DOHH2 (cell line): ENCODE data around the gene CA9.
A peak's percentile ranks its signal among the peaks of the same experiment; 100 is the strongest.

Source experiments
- H3F3A ChIP-seq: fragments of 200-600 bp; sonication (generic), shearing (Covaris generic); 2 replicates; pipeline ENCODE4 v1.6.0; 2016; ENCODE audit warnings: antibody characterized with exemption, mild to moderate bottlenecking; ENCODE audit not compliant: control insufficient read depth, insufficient read depth
- H3K27ac ChIP-seq: fragments of 200-600 bp; sonication (generic); 2 replicates; pipeline ENCODE4 v1.5.1; 2014; ENCODE audit warnings: low read depth, mild to moderate bottlenecking, low read length, moderate library complexity
- H3K27me3 ChIP-seq: fragments of 200-600 bp; sonication (generic); 2 replicates; pipeline ENCODE4 v1.6.1; 2014; ENCODE audit warnings: mild to moderate bottlenecking, low read length, mixed read lengths; ENCODE audit not compliant: control insufficient read depth
- H3K36me3 ChIP-seq: fragments of 200-600 bp; sonication (generic); 2 replicates; pipeline ENCODE4 v1.6.1; 2014; ENCODE audit warnings: mild to moderate bottlenecking, low read length, moderate library complexity, mixed read lengths; ENCODE audit not compliant: control insufficient read depth
- H3K4me1 ChIP-seq: fragments of 200-600 bp; sonication (generic); 2 replicates; pipeline ENCODE4 v1.6.1; 2014; ENCODE audit warnings: mild to moderate bottlenecking, low read length, mixed read lengths; ENCODE audit not compliant: control insufficient read depth
- H3K4me2 ChIP-seq: fragments of 200-600 bp; sonication (generic); 2 replicates; pipeline ENCODE4 v1.6.0; 2014; ENCODE audit warnings: mild to moderate bottlenecking, low read length, moderate library complexity
- H3K4me3 ChIP-seq: fragments of 200-600 bp; sonication (generic); 2 replicates; pipeline ENCODE4 v1.5.1; 2014; ENCODE audit warnings: mild to moderate bottlenecking, low read length, mixed read lengths
- H3K79me2 ChIP-seq: fragments of 200-600 bp; sonication (generic); 2 replicates; pipeline ENCODE4 v1.6.1; 2014; ENCODE audit warnings: mild to moderate bottlenecking, low read length, mixed read lengths; ENCODE audit not compliant: control insufficient read depth
- H3K9me2 ChIP-seq: fragments of 200-600 bp; sonication (generic); replicated peaks from 2 replicates; pipeline ENCODE4 v1.6.1; 2014; ENCODE audit warnings: mild to moderate bottlenecking, low read length, mixed read lengths; ENCODE audit not compliant: control insufficient read depth
- H3K9me3 ChIP-seq: fragments of 200-600 bp; sonication (generic); 2 replicates; pipeline ENCODE4 v1.6.1; 2014; ENCODE audit warnings: antibody characterized with exemption, low read length, mixed read lengths; ENCODE audit not compliant: control insufficient read depth, insufficient read depth
- H4K20me1 ChIP-seq: fragments of 200-600 bp; sonication (generic); 2 replicates; pipeline ENCODE4 v1.6.0; 2014; ENCODE audit warnings: low read depth, mild to moderate bottlenecking, antibody characterized with exemption, low read length, moderate library complexity; ENCODE audit not compliant: control insufficient read depth, insufficient read depth
- EZH2phosphoT487 ChIP-seq: fragments of 200-600 bp; sonication (generic); IDR thresholded peaks from 2 replicates; pipeline ENCODE4 v1.6.1; 2017; ENCODE audit warnings: borderline replicate concordance, mild to moderate bottlenecking, antibody characterized with exemption, low read length, moderate library complexity, mixed read lengths
- TF ChIP-seq, protein P1 (sequence below): fragments of 200-600 bp; sonication (generic); IDR thresholded peaks from one replicate; pipeline ENCODE4 v1.5.1; 2014; ENCODE audit warnings: antibody characterized with exemption, mild to moderate bottlenecking, low read depth, low read length; ENCODE audit not compliant: poor library complexity, severe bottlenecking

CA9 gene

DNA sequence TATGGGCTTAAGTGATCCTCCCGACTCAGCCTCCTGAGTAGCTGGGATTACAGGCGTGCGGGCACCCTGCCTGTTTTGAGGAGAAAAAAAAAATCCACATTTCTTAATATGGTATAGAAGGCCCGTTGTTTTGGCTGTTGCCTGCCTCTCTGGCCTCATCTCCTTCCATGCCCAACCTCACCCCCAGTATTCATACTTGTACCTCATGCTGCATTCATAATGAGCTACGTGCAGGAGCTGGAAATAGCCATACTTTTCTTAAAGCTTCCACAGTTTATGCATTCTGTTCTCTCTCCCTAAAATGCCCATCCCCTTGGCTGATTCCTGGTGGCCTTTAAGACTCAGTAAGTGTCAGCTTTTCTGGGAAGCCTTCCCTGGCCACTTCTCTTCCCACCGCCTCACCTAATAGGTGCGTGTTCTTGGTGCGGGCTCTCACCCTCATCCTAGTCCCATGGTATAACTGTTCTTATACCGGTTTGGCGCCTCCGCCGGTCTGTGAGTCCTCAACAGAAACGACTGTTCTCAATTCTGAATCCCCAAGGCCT is 18.1 kb downstream of the CA9 start:
- no peaks in the 10 kb centered on the region for H3K79me2 ChIP-seq
- H4K20me1 ChIP-seq: no peaks in the 10 kb centered on the region
- TF ChIP-seq, protein P1, sequence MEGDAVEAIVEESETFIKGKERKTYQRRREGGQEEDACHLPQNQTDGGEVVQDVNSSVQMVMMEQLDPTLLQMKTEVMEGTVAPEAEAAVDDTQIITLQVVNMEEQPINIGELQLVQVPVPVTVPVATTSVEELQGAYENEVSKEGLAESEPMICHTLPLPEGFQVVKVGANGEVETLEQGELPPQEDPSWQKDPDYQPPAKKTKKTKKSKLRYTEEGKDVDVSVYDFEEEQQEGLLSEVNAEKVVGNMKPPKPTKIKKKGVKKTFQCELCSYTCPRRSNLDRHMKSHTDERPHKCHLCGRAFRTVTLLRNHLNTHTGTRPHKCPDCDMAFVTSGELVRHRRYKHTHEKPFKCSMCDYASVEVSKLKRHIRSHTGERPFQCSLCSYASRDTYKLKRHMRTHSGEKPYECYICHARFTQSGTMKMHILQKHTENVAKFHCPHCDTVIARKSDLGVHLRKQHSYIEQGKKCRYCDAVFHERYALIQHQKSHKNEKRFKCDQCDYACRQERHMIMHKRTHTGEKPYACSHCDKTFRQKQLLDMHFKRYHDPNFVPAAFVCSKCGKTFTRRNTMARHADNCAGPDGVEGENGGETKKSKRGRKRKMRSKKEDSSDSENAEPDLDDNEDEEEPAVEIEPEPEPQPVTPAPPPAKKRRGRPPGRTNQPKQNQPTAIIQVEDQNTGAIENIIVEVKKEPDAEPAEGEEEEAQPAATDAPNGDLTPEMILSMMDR: no peak
- no peak for TF ChIP-seq EZH2phosphoT487
- no peaks in the 10 kb centered on the region for H3K9me2 ChIP-seq
- H3K27me3 ChIP-seq: no peaks in the 10 kb centered on the region
- no peaks in the 10 kb centered on the region for H3K9me3 ChIP-seq
- peaks cover 13% of the 10 kb centered on the region for H3K36me3 ChIP-seq
- H3K4me1 ChIP-seq: peaks cover 44% of the 10 kb centered on the region
- peaks cover 9% of the 10 kb centered on the region; the same call in 1 of the 2 replicates for H3F3A ChIP-seq
- no peak overlapping the region for H3K4me3 ChIP-seq
- H3K4me2 ChIP-seq: no peak overlapping the region
- no peak overlapping the region for H3K27ac ChIP-seq

DNA sequence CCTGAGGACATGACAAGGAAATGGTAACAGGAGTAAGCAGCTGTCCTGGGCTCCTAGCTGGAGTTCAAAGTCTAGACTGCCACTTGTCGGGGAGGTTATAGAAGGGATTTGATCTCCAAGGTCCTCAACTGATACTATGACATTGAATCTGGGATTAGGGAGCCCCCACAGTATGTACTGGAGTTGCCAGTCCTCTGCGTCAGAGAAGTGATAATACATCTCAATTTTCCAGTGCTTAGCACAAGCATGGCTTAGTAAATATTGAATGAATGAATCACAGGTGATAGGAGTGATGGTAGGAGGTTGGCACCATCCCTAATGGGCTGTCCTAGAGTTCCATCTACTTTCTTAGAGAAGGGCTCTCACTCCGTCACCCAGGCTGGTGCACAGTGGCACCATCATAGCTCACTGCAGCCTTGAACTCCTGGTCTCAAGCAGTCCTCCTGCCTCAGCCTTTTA is 22.2 kb downstream of the CA9 start:
- Histone ChIP-seq H3K36me3 (peaks cover 54% of the 10 kb centered on the region), H3K4me2 (no peak overlapping the region), H3K27ac (no peak overlapping the region), H4K20me1 (no peaks in the 10 kb centered on the region), H3K9me2 (no peaks in the 10 kb centered on the region), H3K9me3 (no peaks in the 10 kb centered on the region), H3F3A (peaks cover 13% of the 10 kb centered on the region; the same call in 1 of the 2 replicates), H3K27me3 (no peaks in the 10 kb centered on the region), H3K4me3 (no peak overlapping the region), H3K4me1 (peaks cover 7% of the 10 kb centered on the region), H3K79me2 (no peaks in the 10 kb centered on the region)
- TF ChIP-seq, protein P1: no peak

DNA sequence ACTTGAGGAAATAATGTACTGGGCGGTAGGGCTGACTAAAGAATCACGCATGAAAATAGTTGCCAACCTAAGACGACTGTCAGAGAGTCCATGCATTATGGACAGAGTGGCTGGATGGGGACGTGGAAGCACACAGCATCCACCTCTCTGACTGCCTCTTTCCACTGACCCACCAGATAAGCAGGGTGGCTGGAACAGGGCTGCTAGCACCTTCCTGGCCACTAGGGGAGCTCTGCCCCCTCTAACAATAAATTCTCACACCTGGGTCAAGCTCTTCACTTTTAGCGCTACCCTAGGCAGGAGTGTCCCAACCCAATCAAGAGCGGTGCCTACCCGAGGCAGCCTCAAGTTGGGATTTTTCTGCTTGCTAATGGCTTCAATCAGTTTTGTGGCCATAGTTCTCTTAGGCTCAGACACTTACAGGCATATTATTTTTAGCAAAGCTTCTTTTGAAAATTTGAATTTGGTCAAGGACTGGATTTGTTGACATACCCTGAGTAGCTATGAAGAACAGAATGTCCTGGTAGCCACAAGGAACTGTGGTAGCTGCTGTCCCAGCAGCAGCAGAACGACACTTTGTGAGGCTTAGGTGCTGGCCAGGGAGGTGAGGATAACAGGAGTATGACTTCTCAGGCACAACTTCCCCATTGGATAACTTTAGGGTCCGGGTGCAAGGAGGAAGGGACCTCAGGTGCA is 22.9 kb downstream of the CA9 start:
- TF ChIP-seq, protein P1: peak; percentile 92
- TF ChIP-seq EZH2phosphoT487: no peak
- Histone ChIP-seq H3F3A (0 out of 2 replicates have a peak, but pooled peaks cover 11% of the 10 kb centered on the region), H3K9me3 (no peaks in the 10 kb centered on the region), H3K27me3 (no peaks in the 10 kb centered on the region), H3K36me3 (peaks cover 59% of the 10 kb centered on the region), H3K79me2 (no peaks in the 10 kb centered on the region), H3K9me2 (no peaks in the 10 kb centered on the region), H3K27ac (no peak overlapping the region), H3K4me2 (no peak overlapping the region), H3K4me1 (0 out of 2 replicates have a peak, but pooled peaks cover 3% of the 10 kb centered on the region), H3K4me3 (no peak overlapping the region), H4K20me1 (no peaks in the 10 kb centered on the region)
